ENCODE results near the gene SLC43A1.
A peak's percentile ranks its signal among the peaks of the same experiment; 100 is the strongest.

- no peak for TF ChIP-seq CTCF (IDR thresholded peaks at IDR 0.05; ENCODE audit: low read depth, low read length, missing input control)
- TF ChIP-seq YY1 (IDR thresholded peaks at IDR 0.05), result no peak
- TF ChIP-seq RAD21 (IDR thresholded peaks at IDR 0.05), result peak in 1 of 2 donors; percentile 21
- peak; percentile 42 for TF ChIP-seq MAX (IDR thresholded peaks at IDR 0.05)
Measured at GRCh38 chr11:57502870-57503269, 12.6 kb downstream of the SLC43A1 start.

All from liver (tissue), 3 donors.